HepG2 (cell line): Measurements from ENCODE around the gene NXPH1. TPM values are rescaled to one million over a fixed set of nuclear protein-coding genes. Genes with fewer than 3 reads are reported as not detected.
A peak's percentile ranks its signal among the peaks of the same experiment; 100 is the strongest.

Source experiments
- BCL3 ChIP-seq: sonication (generic); formaldehyde crosslinking; IDR thresholded peaks from 2 replicates; pipeline ENCODE4 v1.5.1; 2020; ENCODE audit warnings: mild to moderate bottlenecking, missing genetic modification reagents, moderate library complexity
- FOSL2 ChIP-seq: sonication (generic); formaldehyde crosslinking; IDR thresholded peaks from 2 replicates; pipeline ENCODE4 v1.4.0; 2020; ENCODE audit warnings: missing genetic modification reagents
- FOXA1 ChIP-seq, 2 experiments: fragments of 450-650 bp in 1 of 2; sonication (generic) in 1 of 2; formaldehyde crosslinking in 1 of 2; IDR thresholded peaks; 2 replicates each; pipeline versions ENCODE4 v1.4.0 to v1.6.1; 2016 to 2020; ENCODE audit warnings: missing genetic modification reagents in 1 of 2
- GABPB1 ChIP-seq: IDR thresholded peaks from 2 replicates; pipeline ENCODE4 v1.6.1; 2016; ENCODE audit warnings: mild to moderate bottlenecking, missing genetic modification reagents, moderate library complexity, missing compliant biosample characterization
- MBD4 ChIP-seq: IDR thresholded peaks from 2 replicates; pipeline ENCODE4 v1.6.1; 2012; ENCODE audit warnings: low read length, inconsistent platforms, borderline replicate concordance
- MTA1 ChIP-seq: sonication (generic); formaldehyde crosslinking; IDR thresholded peaks from 2 replicates; pipeline ENCODE4 v1.4.0; 2020; ENCODE audit warnings: missing genetic modification reagents, mild to moderate bottlenecking, borderline replicate concordance
- PATZ1 ChIP-seq: sonication (generic); formaldehyde crosslinking; IDR thresholded peaks from 2 replicates; pipeline ENCODE4 v1.4.0; 2020; ENCODE audit warnings: missing genetic modification reagents
- RCOR2 ChIP-seq: IDR thresholded peaks from 2 replicates; pipeline ENCODE4 v1.6.1; 2016; ENCODE audit warnings: missing biosample characterization, missing genetic modification reagents
- SP1 ChIP-seq, 2 experiments: fragments of 450-650 bp in 1 of 2; sonication (generic) in 1 of 2; formaldehyde crosslinking in 1 of 2; IDR thresholded peaks; 2 replicates each; pipeline versions ENCODE4 v1.4.0 to v1.6.1; 2016 to 2020; ENCODE audit warnings: missing genetic modification reagents in 1 of 2
- TAF1 ChIP-seq: sonication (generic); formaldehyde crosslinking; IDR thresholded peaks from 2 replicates; pipeline ENCODE4 v1.4.0; 2020; ENCODE audit warnings: missing genetic modification reagents
- TBX2 ChIP-seq: sonication (generic); formaldehyde crosslinking; IDR thresholded peaks from 2 replicates; pipeline ENCODE4 v1.5.0; 2020; ENCODE audit warnings: missing genetic modification reagents, mild to moderate bottlenecking, borderline replicate concordance
- U2AF2 ChIP-seq: fragments of 200-400 bp; formaldehyde crosslinking; IDR thresholded peaks from 2 replicates; pipeline ENCODE4 v1.6.1; 2017; ENCODE audit warnings: low read depth, mild to moderate bottlenecking, low read length
- XBP1 ChIP-seq: sonication (generic); formaldehyde crosslinking; IDR thresholded peaks from 2 replicates; pipeline ENCODE4 v1.5.0; 2020; ENCODE audit warnings: missing genetic modification reagents
- ZBTB21 ChIP-seq: sonication (generic); formaldehyde crosslinking; IDR thresholded peaks from 2 replicates; pipeline ENCODE4 v1.4.0; 2020; ENCODE audit warnings: missing genetic modification reagents
- ZBTB7A ChIP-seq: sonication (generic); formaldehyde crosslinking; IDR thresholded peaks from 2 replicates; pipeline ENCODE4 v1.8.0; 2022; ENCODE audit warnings: mild to moderate bottlenecking, missing genetic modification reagents
- ZNF253 ChIP-seq: sonication (generic); formaldehyde crosslinking; IDR thresholded peaks from 2 replicates; pipeline ENCODE4 v1.8.0; 2022; ENCODE audit warnings: mild to moderate bottlenecking, missing genetic modification reagents, borderline replicate concordance
- ZNF274 ChIP-seq: sonication (generic); formaldehyde crosslinking; IDR thresholded peaks from 2 replicates; pipeline ENCODE4 v1.5.1; 2020; ENCODE audit warnings: mild to moderate bottlenecking, missing genetic modification reagents
- ZNF333 ChIP-seq: sonication (generic); formaldehyde crosslinking; IDR thresholded peaks from 2 replicates; pipeline ENCODE4 v1.4.0; 2020; ENCODE audit warnings: mild to moderate bottlenecking, missing genetic modification reagents, borderline replicate concordance
- ZNF33B ChIP-seq: sonication (generic); formaldehyde crosslinking; IDR thresholded peaks from 2 replicates; pipeline ENCODE4 v1.5.1; 2020; ENCODE audit warnings: mild to moderate bottlenecking, missing genetic modification reagents
- ZNF510 ChIP-seq: sonication (generic); formaldehyde crosslinking; IDR thresholded peaks from 2 replicates; pipeline ENCODE4 v1.4.0; 2020; ENCODE audit warnings: low read depth, mild to moderate bottlenecking, missing genetic modification reagents
- ZNF512 ChIP-seq: sonication (generic); formaldehyde crosslinking; IDR thresholded peaks from 2 replicates; pipeline ENCODE4 v1.4.0; 2020; ENCODE audit warnings: mild to moderate bottlenecking, missing genetic modification reagents
- ZNF562 ChIP-seq: sonication (generic); formaldehyde crosslinking; IDR thresholded peaks from 2 replicates; pipeline ENCODE4 v1.8.0; 2022; ENCODE audit warnings: missing genetic modification reagents, borderline replicate concordance
- ZNF564 ChIP-seq: sonication (generic); formaldehyde crosslinking; IDR thresholded peaks from 2 replicates; pipeline ENCODE4 v1.8.1; 2023; ENCODE audit warnings: mild to moderate bottlenecking, missing genetic modification reagents
- ZNF75D ChIP-seq: sonication (generic); formaldehyde crosslinking; IDR thresholded peaks from 2 replicates; pipeline ENCODE4 v1.8.1; 2023; ENCODE audit warnings: missing genetic modification reagents, mild to moderate bottlenecking, borderline replicate concordance
- ZNF776 ChIP-seq: sonication (generic); formaldehyde crosslinking; IDR thresholded peaks from 2 replicates; pipeline ENCODE4 v1.4.0; 2020; ENCODE audit warnings: mild to moderate bottlenecking, missing genetic modification reagents
- ZSCAN20 ChIP-seq: sonication (generic); formaldehyde crosslinking; IDR thresholded peaks from 2 replicates; pipeline ENCODE4 v1.4.0; 2020; ENCODE audit warnings: missing genetic modification reagents, mild to moderate bottlenecking, borderline replicate concordance
- polyA plus RNA-seq, 8 experiments: library from polyadenylated mRNA; depleted of rRNA in 3 of 8; stranded (reverse) in 7 of 8; unstranded in 1 of 8; fragments of >200 nt; fragmentation: Illumina TruSeq in 4 of 8; extraction: Trizol in 4 of 8; gene quantifications; 2 replicates each; pipeline versions ENCODE4 v1.2.1 to v1.2.3, GENCODE V29; 2011 to 2016; ENCODE audit warnings: low read depth in 4 of 8, missing spikeins in 1 of 8, mixed read lengths in 1 of 8; ENCODE audit not compliant: insufficient read depth in 1 of 8
- total RNA-seq, 5 experiments: library from RNA; depleted of rRNA; stranded (reverse); fragments of >200 nt; fragmentation: Illumina TruSeq; extraction: Trizol; gene quantifications; 2 replicates each; pipeline ENCODE4 v1.2.3, GENCODE V29; 2016; ENCODE audit warnings: low read depth in 1 of 5

NXPH1 gene
- total and polyA plus RNA-seq, 2 of the 13 experiments (the other 11 are each of a cell fraction or from before 2014, with no cell fraction given) = not detected

- TF ChIP-seq ZNF253 = no peak
- no peak for TF ChIP-seq FOSL2 (CRISPR knock-in tag)
- no peak for TF ChIP-seq ZBTB21
- TF ChIP-seq TBX2 = peak; percentile 37; the same call in 1 of the 2 replicates
- no peak for TF ChIP-seq XBP1 (CRISPR knock-in tag)
- TF ChIP-seq ZNF75D (CRISPR knock-in tag) = no peak
- no peak for TF ChIP-seq ZNF776 (CRISPR knock-in tag)
- no peak for TF ChIP-seq MBD4
- TF ChIP-seq ZSCAN20 (CRISPR knock-in tag) = no peak
- no peak for TF ChIP-seq U2AF2
- no peak for TF ChIP-seq BCL3 (CRISPR knock-in tag)
- TF ChIP-seq GABPB1 (CRISPR knock-in tag) = peak; percentile 48; the same call in 1 of the 2 replicates
- peak; percentile 37; the same call in 1 of the 2 replicates for TF ChIP-seq PATZ1 (CRISPR knock-in tag)
- TF ChIP-seq ZNF562 (CRISPR knock-in tag) = no peak
- no peak for TF ChIP-seq ZNF33B (CRISPR knock-in tag)
- no peak for TF ChIP-seq ZNF564 (CRISPR knock-in tag)
- no peak for TF ChIP-seq ZNF512 (CRISPR knock-in tag)
- no peak for TF ChIP-seq FOXA1 (IDR thresholded peaks at IDR 0.05)
- TF ChIP-seq FOXA1 (CRISPR knock-in tag; IDR thresholded peaks at IDR 0.05) = no peak
- TF ChIP-seq RCOR2 (CRISPR knock-in tag) = no peak
- TF ChIP-seq ZBTB7A (CRISPR knock-in tag) = no peak
- peak; percentile 65; the same call in 1 of the 2 replicates for TF ChIP-seq ZNF333 (CRISPR knock-in tag)
- TF ChIP-seq MTA1 (CRISPR knock-in tag) = no peak
- no peak for TF ChIP-seq ZNF510 (CRISPR knock-in tag)
- TF ChIP-seq TAF1 (CRISPR knock-in tag) = no peak
- TF ChIP-seq SP1 (IDR thresholded peaks at IDR 0.05) = no peak
- no peak for TF ChIP-seq SP1 (CRISPR knock-in tag; IDR thresholded peaks at IDR 0.05)
- no peak for TF ChIP-seq ZNF274 (CRISPR knock-in tag)
Observed at GRCh38 chr7:8433477-8434289, at the start of gene NXPH1 (continued).
